Measurements from ENCODE around the gene ERMN.
A peak's percentile ranks its signal among the peaks of the same experiment; 100 is the strongest.
"Not testable (repeated sequence)": the region's sequence is repeated elsewhere in the genome, so short reads cannot be mapped to it uniquely, and the experiment has no call there.

ERMN gene

DNA sequence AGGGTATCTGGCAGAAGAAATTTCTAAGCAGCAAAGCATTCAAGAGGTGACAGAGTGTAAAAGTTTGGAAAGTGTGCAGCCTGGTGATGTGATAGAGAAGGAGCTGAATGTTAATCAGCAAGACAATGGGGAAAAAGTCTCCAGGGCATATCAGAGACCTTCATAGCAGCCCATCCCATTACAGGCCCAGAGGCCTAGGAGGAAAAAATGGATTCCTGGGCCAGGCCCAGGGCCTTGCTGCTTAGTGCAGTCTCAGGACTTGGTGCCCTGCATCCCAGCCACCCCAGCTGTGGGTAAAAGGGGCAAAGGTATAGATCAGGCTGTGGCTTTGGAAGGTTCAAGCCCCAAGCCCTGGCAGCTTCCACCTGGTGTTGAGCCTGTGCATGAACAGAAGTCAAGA, 35.9 kb upstream of the ERMN start:
- no peak for DNase-seq (ENCODE audit: low read depth)
- TF ChIP-seq, protein P1, sequence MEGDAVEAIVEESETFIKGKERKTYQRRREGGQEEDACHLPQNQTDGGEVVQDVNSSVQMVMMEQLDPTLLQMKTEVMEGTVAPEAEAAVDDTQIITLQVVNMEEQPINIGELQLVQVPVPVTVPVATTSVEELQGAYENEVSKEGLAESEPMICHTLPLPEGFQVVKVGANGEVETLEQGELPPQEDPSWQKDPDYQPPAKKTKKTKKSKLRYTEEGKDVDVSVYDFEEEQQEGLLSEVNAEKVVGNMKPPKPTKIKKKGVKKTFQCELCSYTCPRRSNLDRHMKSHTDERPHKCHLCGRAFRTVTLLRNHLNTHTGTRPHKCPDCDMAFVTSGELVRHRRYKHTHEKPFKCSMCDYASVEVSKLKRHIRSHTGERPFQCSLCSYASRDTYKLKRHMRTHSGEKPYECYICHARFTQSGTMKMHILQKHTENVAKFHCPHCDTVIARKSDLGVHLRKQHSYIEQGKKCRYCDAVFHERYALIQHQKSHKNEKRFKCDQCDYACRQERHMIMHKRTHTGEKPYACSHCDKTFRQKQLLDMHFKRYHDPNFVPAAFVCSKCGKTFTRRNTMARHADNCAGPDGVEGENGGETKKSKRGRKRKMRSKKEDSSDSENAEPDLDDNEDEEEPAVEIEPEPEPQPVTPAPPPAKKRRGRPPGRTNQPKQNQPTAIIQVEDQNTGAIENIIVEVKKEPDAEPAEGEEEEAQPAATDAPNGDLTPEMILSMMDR (conservative IDR thresholded peaks at IDR 0.05; ENCODE audit: control insufficient read depth, insufficient read depth, low read depth, low read length): no peak
- no peak overlapping the region for H3K4me3 ChIP-seq (ENCODE audit: control insufficient read depth, low read depth, low read length)

DNA sequence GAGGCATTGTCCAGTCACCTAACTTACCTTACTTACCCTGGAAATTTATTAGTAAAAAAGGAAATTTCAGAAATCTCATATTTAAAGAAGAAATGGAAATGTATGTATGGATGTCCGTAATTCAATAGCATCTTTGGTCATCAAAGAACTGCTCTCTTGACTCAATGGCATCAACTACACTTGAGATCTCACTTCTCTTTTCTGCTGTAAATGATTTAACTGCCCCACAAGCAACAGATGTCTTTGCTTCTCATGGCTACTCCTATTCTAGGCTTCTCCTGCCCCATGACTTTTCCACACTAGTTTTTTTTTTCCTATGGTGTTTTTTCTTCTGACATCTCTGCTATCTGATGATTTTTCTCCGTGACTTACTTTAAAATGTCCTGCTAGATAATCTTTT, 34.0 kb upstream of the ERMN start:
- TF ChIP-seq, protein P1 (conservative IDR thresholded peaks at IDR 0.05; ENCODE audit: control insufficient read depth, insufficient read depth, low read depth, low read length): no peak
- no peak for DNase-seq (ENCODE audit: low read depth)
- H3K4me3 ChIP-seq (ENCODE audit: control insufficient read depth, low read depth, low read length): no peak overlapping the region

DNA sequence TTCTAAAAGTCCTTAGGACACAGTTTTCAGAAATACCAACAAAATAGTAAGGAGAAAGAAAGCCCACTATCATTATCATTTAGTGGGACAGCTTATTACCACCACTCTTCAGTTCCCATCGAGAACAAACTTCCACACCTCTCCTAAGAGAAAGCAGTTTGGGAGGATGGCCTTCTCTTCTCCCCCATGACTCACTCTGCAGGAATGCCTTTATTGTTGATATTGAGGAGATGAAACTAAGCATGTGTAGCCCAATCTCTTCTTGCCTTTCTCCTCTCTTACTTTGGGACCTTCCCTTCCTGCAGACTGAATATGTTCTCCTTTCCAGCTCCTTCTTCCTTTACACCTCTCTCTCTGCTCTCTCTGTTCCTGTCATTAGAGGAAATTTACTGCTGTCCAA, 30.0 kb upstream of the ERMN start:
- no peak overlapping the region for H3K4me3 ChIP-seq (ENCODE audit: control insufficient read depth, low read depth, low read length)
- DNase-seq (ENCODE audit: low read depth): peak; percentile 23
- TF ChIP-seq, protein P1 (conservative IDR thresholded peaks at IDR 0.05; ENCODE audit: control insufficient read depth, insufficient read depth, low read depth, low read length): no peak

DNA sequence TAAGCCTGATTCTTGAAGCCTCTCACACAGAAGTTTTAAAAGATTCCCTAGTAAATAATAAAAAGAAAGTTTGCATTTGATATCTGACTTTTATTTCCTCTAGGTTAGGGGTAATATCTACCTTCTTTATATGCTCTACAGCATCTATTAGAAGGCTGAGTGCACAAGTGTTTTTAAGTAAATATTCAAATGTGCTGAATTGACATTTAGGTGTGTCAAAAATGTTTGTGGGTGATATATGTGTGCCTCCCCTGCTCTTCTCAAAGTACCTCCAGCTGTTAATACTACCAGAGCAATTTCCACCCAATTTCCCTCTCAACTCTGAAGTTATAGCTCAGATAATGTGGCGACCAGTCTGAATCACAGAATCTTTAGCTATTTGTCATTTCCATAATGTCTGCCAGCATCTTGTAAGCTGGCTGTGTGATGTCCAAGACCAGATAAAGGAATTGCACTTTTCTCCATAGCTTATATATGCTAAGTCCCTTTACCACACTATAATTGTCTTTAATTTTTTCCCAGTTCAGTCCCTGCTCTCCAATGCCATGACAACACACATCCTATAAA, 24.4 kb upstream of the ERMN start:
- DNase-seq (ENCODE audit: low read depth): peak; percentile 39
- no peak overlapping the region for H3K4me3 ChIP-seq (ENCODE audit: control insufficient read depth, low read depth, low read length)
- TF ChIP-seq, protein P1 (conservative IDR thresholded peaks at IDR 0.05; ENCODE audit: control insufficient read depth, insufficient read depth, low read depth, low read length): no peak

DNA sequence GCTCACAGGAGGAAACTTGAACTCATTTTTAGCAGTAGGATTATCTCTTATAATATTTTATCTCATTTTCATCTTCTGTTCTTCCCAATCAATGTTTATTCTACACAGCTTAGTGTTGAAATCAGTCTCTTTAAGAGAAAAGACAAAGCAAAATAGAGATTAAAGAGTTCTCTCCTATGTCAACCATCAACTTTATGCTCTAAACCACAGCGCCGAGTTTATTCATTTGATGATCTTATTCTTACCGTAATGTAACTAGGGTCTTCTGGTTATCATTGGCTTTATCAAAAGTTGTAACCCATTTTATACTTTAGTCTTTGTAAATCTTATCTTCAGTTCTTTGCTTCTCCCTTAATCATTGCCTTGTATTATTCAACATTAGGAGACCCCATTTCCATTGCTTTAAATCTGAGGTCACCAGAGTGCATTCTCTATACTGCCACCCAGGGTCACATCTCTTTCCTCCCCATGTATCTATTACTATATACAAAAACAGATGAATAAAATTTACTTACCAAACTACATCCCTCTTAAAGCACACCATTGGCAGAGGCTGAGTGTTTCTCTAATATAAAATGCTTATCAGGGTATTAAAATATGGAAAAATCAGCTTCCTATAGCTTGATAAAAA, 22.8 kb upstream of the ERMN start:
- H3K4me3 ChIP-seq (ENCODE audit: control insufficient read depth, low read depth, low read length): no peak overlapping the region
- TF ChIP-seq, protein P1 (conservative IDR thresholded peaks at IDR 0.05; ENCODE audit: control insufficient read depth, insufficient read depth, low read depth, low read length): no peak
- DNase-seq (ENCODE audit: low read depth): no peak

DNA sequence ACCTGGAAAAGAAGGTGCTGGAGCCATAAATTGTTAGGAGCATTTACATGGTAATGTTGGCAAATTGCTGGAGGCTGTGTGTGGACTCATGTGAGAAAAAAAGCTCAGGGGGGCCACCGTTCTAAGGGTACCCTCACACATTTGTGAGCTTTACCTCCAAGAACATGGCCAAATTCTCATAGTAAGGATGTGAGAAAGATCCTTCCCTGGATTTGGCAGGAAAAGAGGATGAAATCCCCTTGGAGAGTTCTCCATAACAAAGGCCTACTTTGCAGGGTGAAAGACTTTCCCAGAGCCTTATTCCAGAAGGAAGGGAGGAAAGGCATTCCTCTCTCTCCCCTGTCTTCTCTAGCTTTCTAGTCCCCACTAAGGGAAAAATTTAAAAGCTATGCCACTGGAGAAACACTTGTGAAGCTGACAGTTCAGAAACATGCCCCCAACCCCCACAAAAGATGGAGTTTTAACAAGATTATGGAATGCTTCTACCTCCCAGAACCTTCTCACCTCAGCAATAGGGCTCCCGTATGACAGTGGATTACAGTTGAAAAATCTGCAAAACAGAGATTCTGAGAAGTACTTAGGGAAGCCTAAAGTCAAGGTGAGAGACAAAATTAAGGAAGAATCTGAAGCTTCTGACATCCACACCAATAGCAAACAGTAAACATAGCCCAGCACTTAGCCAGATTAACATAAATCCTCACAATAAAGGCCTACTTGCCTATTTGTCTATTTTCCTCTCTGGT, 20.2 kb upstream of the ERMN start:
- no peak overlapping the region for H3K4me3 ChIP-seq (ENCODE audit: control insufficient read depth, low read depth, low read length)
- TF ChIP-seq, protein P1 (conservative IDR thresholded peaks at IDR 0.05; ENCODE audit: control insufficient read depth, insufficient read depth, low read depth, low read length): no peak
- DNase-seq (ENCODE audit: low read depth): no peak

DNA sequence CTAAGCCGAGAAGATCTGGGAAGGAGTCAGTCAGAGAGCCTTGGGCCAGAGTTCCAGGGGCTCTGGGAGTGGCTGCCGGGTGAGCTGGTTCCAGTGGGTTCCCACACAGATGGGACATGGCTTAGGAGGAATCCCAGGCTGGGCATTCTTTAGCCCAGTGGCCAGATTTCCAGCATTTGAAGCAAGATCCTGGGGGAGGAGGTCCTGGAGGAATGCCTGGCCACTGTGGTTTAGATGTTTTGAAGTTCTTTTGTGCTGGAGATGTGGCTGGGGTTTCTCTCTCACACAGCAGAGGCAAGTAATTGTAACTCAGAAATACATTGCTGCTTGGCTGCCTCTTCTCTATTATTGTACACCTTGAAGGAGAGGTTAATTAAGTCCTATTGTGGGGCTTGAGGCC, 15.8 kb upstream of the ERMN start:
- DNase-seq (ENCODE audit: low read depth): peak; percentile 41
- not testable (repeated sequence) for H3K4me3 ChIP-seq (ENCODE audit: control insufficient read depth, low read depth, low read length)
